Naive thymus-derived CD4-positive, alpha-beta T cell (primary cell): Measurements from ENCODE around the gene TNPO1. TPM values are rescaled to one million over a fixed set of nuclear protein-coding genes. Genes with fewer than 3 reads are reported as not detected.

ENCODE experiments used
- ATAC-seq: fragments of 150-1000 bp; cut with Tn5 transposase; 2 replicates; pipeline ENCODE4 v1.10.0; 2021; ENCODE audit warnings: mild to moderate bottlenecking, moderate library complexity
- CTCF ChIA-PET: fragments of 350-600 bp; sonication (Branson Sonifier 250); formaldehyde crosslinking; loops from one replicate; lab custom pipeline; 2021; ENCODE audit warnings: antibody characterized with exemption; lab: Charles Lee
- POLR2A ChIA-PET: fragments of 350-600 bp; sonication (Branson Sonifier 250); formaldehyde crosslinking; loops from one replicate; lab custom pipeline; 2021; ENCODE audit warnings: antibody characterized with exemption, inconsistent platforms; lab: Charles Lee
- DNase-seq, 9 donors: peaks; one replicate each; pipeline versions ENCODE4 v3.0.0 to v3.0.0-alpha.2; 2020 to 2022; ENCODE audit warnings: mixed read lengths in 1 of 9
- H3K27ac ChIP-seq: one replicate; pipeline ENCODE4 v1.7.0; 2013; ENCODE audit warnings: mild to moderate bottlenecking, low read depth, low read length, moderate library complexity
- H3K27me3 ChIP-seq, 2 donors: one replicate each; pipeline ENCODE4 v1.7.0; 2013; ENCODE audit warnings: low read length in 2 of 2, mild to moderate bottlenecking in 2 of 2, moderate library complexity in 2 of 2; ENCODE audit not compliant: control insufficient read depth in 2 of 2, insufficient read depth in 2 of 2
- H3K36me3 ChIP-seq, 3 experiments: 1 replicate in 2 of 3; 2 replicates in 1 of 3; pipeline ENCODE4 v1.7.0; 2013; ENCODE audit warnings: low read length in 3 of 3, mild to moderate bottlenecking in 3 of 3, moderate library complexity in 1 of 3; ENCODE audit not compliant: insufficient read depth in 3 of 3, control insufficient read depth in 2 of 3
- H3K4me1 ChIP-seq, 2 donors: one replicate each; pipeline ENCODE4 v1.7.0; 2013; ENCODE audit warnings: low read length in 2 of 2, mild to moderate bottlenecking in 2 of 2, moderate library complexity in 1 of 2; ENCODE audit not compliant: control insufficient read depth in 2 of 2, insufficient read depth in 2 of 2
- H3K4me3 ChIP-seq: 2 replicates; pipeline ENCODE4 v1.7.0; 2013; ENCODE audit warnings: mild to moderate bottlenecking, low read length
- H3K9me3 ChIP-seq, 3 experiments: 1 replicate in 2 of 3; 2 replicates in 1 of 3; pipeline ENCODE4 v1.7.0; 2013; ENCODE audit warnings: low read length in 3 of 3; ENCODE audit not compliant: control insufficient read depth in 2 of 3
- H3K27ac Mint-ChIP-seq, 9 donors: one replicate each; pipeline ENCODE4 v1.8.0; 2020 to 2022; ENCODE audit warnings: mixed read lengths in 9 of 9, mild to moderate bottlenecking in 8 of 9, moderate library complexity in 5 of 9, inconsistent platforms in 2 of 9
- H3K27me3 Mint-ChIP-seq, 5 donors: one replicate each; pipeline ENCODE4 v1.8.0; 2021 to 2022; ENCODE audit warnings: mixed read lengths in 5 of 5, mild to moderate bottlenecking in 1 of 5
- H3K36me3 Mint-ChIP-seq, 5 donors: one replicate each; pipeline ENCODE4 v1.8.0; 2020 to 2022; ENCODE audit warnings: mixed read lengths in 5 of 5, mild to moderate bottlenecking in 3 of 5, inconsistent platforms in 1 of 5
- H3K4me1 Mint-ChIP-seq, 7 donors: one replicate each; pipeline ENCODE4 v1.8.0; 2020 to 2022; ENCODE audit warnings: mixed read lengths in 7 of 7, mild to moderate bottlenecking in 3 of 7, inconsistent platforms in 1 of 7
- H3K4me3 Mint-ChIP-seq, 10 donors: one replicate each; pipeline ENCODE4 v1.8.0; 2020 to 2022; ENCODE audit warnings: mild to moderate bottlenecking in 10 of 10, mixed read lengths in 10 of 10, moderate library complexity in 6 of 10, inconsistent platforms in 2 of 10
- H3K9me3 Mint-ChIP-seq, 11 donors: one replicate each; pipeline ENCODE4 v1.8.0; 2020 to 2022; ENCODE audit warnings: mixed read lengths in 11 of 11, mild to moderate bottlenecking in 4 of 11, inconsistent platforms in 1 of 11, moderate library complexity in 1 of 11
- intact Hi-C, 2 donors: fragments of 100-400 bp; cut with micrococcal nuclease; formaldehyde crosslinking; loops; one replicate each; pipeline ENCODE4 v1.15.1; 2023
- polyA plus RNA-seq, 2 donors: library from polyadenylated mRNA; unstranded; fragments of 300-500 nt; fragmentation: Illumina TruSeq; gene quantifications; one replicate each; pipeline ENCODE4 v1.2.3, GENCODE V29; 2021
- total RNA-seq, 6 experiments: library from RNA in 5 of 6; stranded (reverse) in 5 of 6; gene quantifications; 1 replicate in 5 of 6; 2 replicates in 1 of 6; pipeline ENCODE4 v1.2.3 and lab custom pipeline; 2021 to 2026

The TNPO1 gene
- total and polyA plus RNA-seq, 7 experiments from 2014 or later, result 52.8 to 96.3 (median 74.4) TPM

DNA sequence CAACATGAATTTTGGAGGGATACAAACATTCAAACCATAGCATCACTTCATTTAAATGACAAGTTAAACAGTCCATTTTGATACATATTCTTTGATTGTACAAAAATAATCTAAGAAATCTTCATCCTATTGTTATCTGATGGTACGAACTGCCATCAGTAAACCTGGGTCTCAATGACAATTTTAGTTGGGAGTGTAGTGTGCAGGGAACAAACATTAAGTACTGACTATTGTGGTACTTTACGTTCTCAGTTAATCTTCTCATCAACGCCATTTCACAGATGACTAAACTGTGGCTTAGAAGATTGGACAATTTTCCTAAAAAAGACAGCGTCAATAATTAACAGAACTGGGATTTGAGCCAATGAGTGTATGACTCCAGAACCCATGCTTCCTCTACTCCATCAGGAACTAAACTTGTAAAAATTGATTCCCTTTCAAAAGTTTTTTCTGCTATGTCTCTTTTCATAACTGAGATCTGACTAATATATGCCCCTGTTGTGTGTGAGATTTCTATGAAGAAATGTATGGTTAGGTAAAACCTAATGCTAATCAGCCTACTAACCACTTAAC, 21.1 kb downstream of the TNPO1 start:
- ChIA-PET POLR2A (no interaction called here), CTCF (no interaction called here)
- H3K9me3 ChIP-seq, result no peaks in the 10 kb centered on the region
- H3K4me3 ChIP-seq, result no peak overlapping the region
- H3K27ac ChIP-seq, result no peak overlapping the region
- intact Hi-C loops, result no loop called here
- peaks cover 0 to 43% (median 0%) of the 10 kb centered on the region in 5 donors for H3K27me3 Mint-ChIP-seq
- H3K36me3 Mint-ChIP-seq, result peaks cover 0 to 8% (median 0%) of the 10 kb centered on the region in 5 donors
- ATAC-seq (no peak), DNase-seq (no peak)
- H3K27me3 ChIP-seq, result no peaks in the 10 kb centered on the region
- no peaks in the 10 kb centered on the region for H3K9me3 Mint-ChIP-seq
- H3K36me3 ChIP-seq, result no peaks in the 10 kb centered on the region
- H3K4me1 Mint-ChIP-seq, result peaks cover 0 to 31% (median 10%) of the 10 kb centered on the region in 7 donors
- no peak overlapping the region for H3K27ac Mint-ChIP-seq
- H3K4me1 ChIP-seq, result no peaks in the 10 kb centered on the region
- H3K4me3 Mint-ChIP-seq, result no peak overlapping the region

GRCh38 chr5:72840041-72840440, 23.6 kb downstream of the TNPO1 start:
- POLR2A ChIA-PET, result no interaction called here
- peaks cover 0 to 7% (median 0%) of the 10 kb centered on the region in 5 donors for H3K36me3 Mint-ChIP-seq
- no peaks in the 10 kb centered on the region for H3K9me3 ChIP-seq
- H3K4me1 Mint-ChIP-seq, result peaks cover 2 to 47% (median 18%) of the 10 kb centered on the region in 7 donors
- peaks cover 0 to 55% (median 0%) of the 10 kb centered on the region in 5 donors for H3K27me3 Mint-ChIP-seq
- no peaks in the 10 kb centered on the region for H3K36me3 ChIP-seq
- no peak overlapping the region for H3K27ac ChIP-seq
- intact Hi-C loops, result no loop called here
- CTCF ChIA-PET, result interaction anchor here (0.7 kb wide), 1 partner anchor 156 kb away, joined by 3 read pairs; no protein-coding TSS in a partner anchor
- H3K4me1 ChIP-seq, result no peaks in the 10 kb centered on the region
- H3K4me3 Mint-ChIP-seq, result no peak overlapping the region
- no peak overlapping the region for H3K27ac Mint-ChIP-seq
- H3K4me3 ChIP-seq, result no peak overlapping the region
- no peaks in the 10 kb centered on the region for H3K9me3 Mint-ChIP-seq
- no peaks in the 10 kb centered on the region for H3K27me3 ChIP-seq
- DNase-seq (no peak), ATAC-seq (no peak)

DNA sequence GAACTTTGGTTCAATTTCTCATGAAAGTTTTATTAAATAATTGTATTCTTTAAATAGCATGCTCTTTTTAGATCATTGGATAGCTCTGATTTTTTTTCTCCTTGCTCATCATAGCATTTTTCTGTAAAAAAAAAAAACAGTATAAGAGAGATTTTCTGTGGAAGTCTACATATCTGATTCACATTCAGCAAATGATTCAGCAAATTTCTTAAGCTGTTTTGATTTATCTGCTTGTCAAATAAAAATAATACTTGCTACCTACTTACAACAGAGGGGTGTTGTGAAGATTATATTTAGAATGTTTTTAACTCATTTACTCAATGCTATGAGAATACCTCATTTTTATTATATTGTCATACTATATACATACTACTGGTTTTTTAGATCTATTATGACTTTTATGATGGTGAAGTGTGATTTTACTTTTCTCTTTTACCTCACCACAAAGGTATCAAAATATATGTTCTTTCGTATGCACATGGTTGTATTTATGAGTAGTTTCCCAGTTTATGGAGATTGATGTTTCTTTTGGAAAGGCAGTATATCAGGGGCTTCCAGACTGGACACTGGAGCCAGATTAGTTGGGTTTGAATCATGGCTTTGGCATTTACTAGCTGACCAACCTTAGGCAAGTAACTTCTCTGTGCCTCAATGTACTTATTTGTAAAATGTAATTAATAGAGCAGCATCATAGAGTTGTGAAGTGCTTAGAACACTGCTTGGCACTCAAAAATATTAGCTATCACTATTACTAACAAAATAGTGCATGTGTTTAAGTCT, 25.5 kb downstream of the TNPO1 start:
- Mint-ChIP-seq H3K36me3 (peaks cover 0 to 1% (median 0%) of the 10 kb centered on the region in 5 donors), H3K4me3 (no peak overlapping the region), H3K27me3 (peaks cover 0 to 59% (median 0%) of the 10 kb centered on the region in 5 donors), H3K9me3 (no peaks in the 10 kb centered on the region), H3K4me1 (peaks cover 4 to 55% (median 17%) of the 10 kb centered on the region in 7 donors), H3K27ac (no peak overlapping the region)
- Histone ChIP-seq H3K27ac (no peak overlapping the region), H3K27me3 (no peaks in the 10 kb centered on the region), H3K36me3 (no peaks in the 10 kb centered on the region), H3K9me3 (no peaks in the 10 kb centered on the region), H3K4me3 (no peak overlapping the region), H3K4me1 (peaks cover 0 to 1% of the 10 kb centered on the region in 2 donors)
- no peak for DNase-seq
- intact Hi-C loops, result no loop called here
- CTCF ChIA-PET, result no interaction called here
- POLR2A ChIA-PET, result interaction anchor here (1.8 kb wide), 1 partner anchor 25 kb away, joined by 5 read pairs; no protein-coding TSS in a partner anchor
- no peak for ATAC-seq

- intact Hi-C loops, result no loop called here
- ChIA-PET POLR2A (interaction anchor here (1.8 kb wide), 1 partner anchor 25 kb away, joined by 5 read pairs; no protein-coding TSS in a partner anchor), CTCF (no interaction called here)
- Mint-ChIP-seq H3K27me3 (peaks cover 0 to 55% (median 0%) of the 10 kb centered on the region in 5 donors), H3K9me3 (no peaks in the 10 kb centered on the region), H3K27ac (peak overlapping the region in 1 of 9 donors; percentile 37), H3K4me3 (no peak overlapping the region), H3K4me1 (peaks cover 10 to 64% (median 26%) of the 10 kb centered on the region in 7 donors), H3K36me3 (no peaks in the 10 kb centered on the region)
- Histone ChIP-seq H3K4me1 (peaks cover 5% of the 10 kb centered on the region in 2 donors), H3K27ac (no peak overlapping the region), H3K36me3 (no peaks in the 10 kb centered on the region), H3K9me3 (no peaks in the 10 kb centered on the region), H3K4me3 (no peak overlapping the region), H3K27me3 (no peaks in the 10 kb centered on the region)
- DNase-seq (no peak), ATAC-seq (peak; percentile 80)
Measured at GRCh38 chr5:72842816-72843215, 26.4 kb downstream of the TNPO1 start.

DNA sequence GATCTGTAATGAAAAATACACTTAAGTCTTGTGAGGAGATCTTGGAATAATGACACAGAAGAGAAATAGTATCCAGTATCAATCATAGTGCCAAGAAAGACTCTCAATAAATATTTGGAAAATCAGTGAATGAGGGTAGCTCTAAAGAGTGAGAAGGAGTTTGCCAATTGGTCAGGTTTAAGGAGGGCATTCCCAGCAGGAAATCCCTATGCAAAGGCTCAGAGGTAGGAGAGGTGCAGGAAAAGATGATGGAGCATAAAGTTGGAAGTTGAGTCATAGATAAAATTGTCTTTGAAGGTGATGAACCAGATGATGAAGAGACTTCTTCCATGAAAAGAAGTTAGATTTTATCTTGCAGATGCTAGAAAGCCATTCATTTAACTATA, 27.8 kb downstream of the TNPO1 start:
- DNase-seq (no peak), ATAC-seq (no peak)
- ChIA-PET CTCF (no interaction called here), POLR2A (interaction anchor here (0.7 to 1.4 kb wide), 2 partner anchors 18 to 47 kb away, joined by 4 to 5 read pairs; no protein-coding TSS in a partner anchor)
- H3K27ac Mint-ChIP-seq, result peak overlapping the region in 1 of 9 donors; percentile 3
- H3K36me3 Mint-ChIP-seq, result peaks cover 0 to 3% (median 0%) of the 10 kb centered on the region in 5 donors
- peaks cover 5 to 7% of the 10 kb centered on the region in 2 donors for H3K4me1 ChIP-seq
- no peak overlapping the region for H3K27ac ChIP-seq
- peaks cover 0 to 4% (median 0%) of the 10 kb centered on the region in 3 experiments for H3K36me3 ChIP-seq
- H3K4me3 ChIP-seq, result no peak overlapping the region
- intact Hi-C loops, result no loop called here
- H3K9me3 Mint-ChIP-seq, result no peaks in the 10 kb centered on the region
- peak overlapping the region in 1 of 10 donors; percentile 3 for H3K4me3 Mint-ChIP-seq
- H3K27me3 ChIP-seq, result no peaks in the 10 kb centered on the region
- peaks cover 11 to 68% (median 29%) of the 10 kb centered on the region in 7 donors for H3K4me1 Mint-ChIP-seq
- peaks cover 0 to 43% (median 0%) of the 10 kb centered on the region in 5 donors for H3K27me3 Mint-ChIP-seq
- H3K9me3 ChIP-seq, result no peaks in the 10 kb centered on the region

DNA sequence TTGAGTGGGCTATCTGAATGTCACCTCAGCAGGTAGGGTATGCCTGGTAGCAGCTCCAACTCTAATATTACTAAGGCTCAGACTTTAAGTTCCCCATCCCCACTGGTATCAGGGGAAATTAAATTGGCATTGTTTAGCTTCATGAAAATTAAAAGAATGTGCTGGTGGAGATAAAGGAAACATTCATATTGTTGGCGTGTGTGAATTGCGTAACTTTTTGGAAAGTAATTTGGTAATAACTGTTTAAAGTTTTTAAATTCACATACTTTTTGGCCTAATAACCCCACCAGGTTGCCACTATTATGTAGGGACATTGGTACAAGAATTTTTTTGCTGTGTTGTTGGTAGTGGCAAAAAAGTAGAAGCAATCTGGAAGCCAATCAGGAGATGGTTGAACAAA, 29.4 kb downstream of the TNPO1 start:
- ChIA-PET CTCF (interaction anchor here (0.5 kb wide), 1 partner anchor 480 kb away, joined by 3 read pairs; no protein-coding TSS in a partner anchor), POLR2A (interaction anchor here (0.7 to 1.0 kb wide), 2 partner anchors 12 to 13 kb away, joined by 3 to 4 read pairs; no protein-coding TSS in a partner anchor)
- Histone ChIP-seq H3K4me1 (peaks cover 14 to 21% of the 10 kb centered on the region in 2 donors), H3K9me3 (no peaks in the 10 kb centered on the region), H3K27me3 (no peaks in the 10 kb centered on the region), H3K27ac (no peak overlapping the region), H3K36me3 (peaks cover 0 to 4% (median 0%) of the 10 kb centered on the region in 3 experiments), H3K4me3 (no peak overlapping the region)
- Mint-ChIP-seq H3K27me3 (peaks cover 0 to 28% (median 0%) of the 10 kb centered on the region in 5 donors), H3K4me1 (peaks cover 21 to 72% (median 46%) of the 10 kb centered on the region in 7 donors), H3K36me3 (peaks cover 0 to 6% (median 0%) of the 10 kb centered on the region in 5 donors), H3K27ac (peak overlapping the region in 1 of 9 donors; percentile 56), H3K4me3 (peak overlapping the region in 1 of 10 donors; percentile 3), H3K9me3 (no peaks in the 10 kb centered on the region)
- no peak for ATAC-seq
- DNase-seq, result no peak
- intact Hi-C loops, result no loop called here
